PC-3 (cell line): ENCODE data around the gene TEKT3. TPM values are rescaled to one million over a fixed set of nuclear protein-coding genes. Genes with fewer than 3 reads are reported as not detected.

ENCODE experiments used
- ATAC-seq: fragments of 200-7000 bp; cut with Tn5 transposase; 2 replicates; pipeline ENCODE4 v1.9.1; 2020; ENCODE audit warnings: mild to moderate bottlenecking, moderate library complexity
- BruUV-seq: library from RNA; stranded (reverse); fragments of 400-500 nt; replicated peaks from 2 replicates; lab custom pipeline; 2021; lab: Mats Ljungman, UMichigan
- CTCF ChIA-PET: fragments of 300-600 bp; sonication (Branson Sonifier 250); formaldehyde crosslinking; loops from one replicate; lab custom pipeline; 2022; ENCODE audit warnings: antibody characterized with exemption; lab: Charles Lee
- POLR2A ChIA-PET: fragments of 300-600 bp; sonication (Branson Sonifier 250); formaldehyde crosslinking; loops from one replicate; lab custom pipeline; 2022; ENCODE audit warnings: antibody characterized with exemption; ENCODE audit not compliant: unreplicated experiment; lab: Charles Lee
- DNase-seq: peaks from one replicate; pipeline ENCODE4 v3.0.0-alpha.2; 2015
- H2AFZ ChIP-seq: fragments of 300-600 bp; sonication (generic); 2 replicates; pipeline ENCODE4 v1.6.0; 2016; ENCODE audit warnings: antibody characterized with exemption, low read length
- H3F3A ChIP-seq: fragments of 300-600 bp; sonication (generic); one replicate; pipeline ENCODE4 v1.6.0; 2017; ENCODE audit warnings: antibody characterized with exemption, low read length, control low read depth, mild to moderate bottlenecking; ENCODE audit not compliant: unreplicated experiment
- H3K27ac ChIP-seq: fragments of 300-600 bp; sonication (generic); 2 replicates; pipeline ENCODE4 v1.5.1; 2016; ENCODE audit warnings: mild to moderate bottlenecking, low read length
- H3K27me3 ChIP-seq: fragments of 300-600 bp; sonication (generic); 2 replicates; pipeline ENCODE4 v1.6.1; 2016; ENCODE audit warnings: low read length, mixed read lengths
- H3K36me3 ChIP-seq: fragments of 300-600 bp; sonication (generic); 2 replicates; pipeline ENCODE4 v1.6.1; 2016; ENCODE audit warnings: low read depth, mixed run types, low read length, mixed read lengths
- H3K4me1 ChIP-seq: fragments of 300-600 bp; sonication (generic); 2 replicates; pipeline ENCODE4 v1.5.1; 2016; ENCODE audit warnings: low read length; ENCODE audit not compliant: insufficient read depth
- H3K4me2 ChIP-seq: fragments of 300-600 bp; sonication (generic); 2 replicates; pipeline ENCODE4 v1.6.0; 2016; ENCODE audit warnings: low read length
- H3K4me3 ChIP-seq: fragments of 300-600 bp; sonication (generic); 2 replicates; pipeline ENCODE4 v1.5.1; 2016; ENCODE audit warnings: mild to moderate bottlenecking, low read length, mixed read lengths
- H3K79me2 ChIP-seq: fragments of 300-600 bp; sonication (generic); 2 replicates; pipeline ENCODE4 v1.6.1; 2017; ENCODE audit warnings: low read length, mixed read lengths
- H3K9ac ChIP-seq: fragments of 300-600 bp; sonication (generic); 2 replicates; pipeline ENCODE4 v1.6.0; 2016; ENCODE audit warnings: mild to moderate bottlenecking, low read length
- H3K9me2 ChIP-seq: fragments of 300-600 bp; sonication (generic); replicated peaks from 2 replicates; pipeline ENCODE4 v1.6.1; 2016; ENCODE audit warnings: mixed run types, low read length, mixed read lengths
- H3K9me3 ChIP-seq: fragments of 300-600 bp; sonication (generic); 2 replicates; pipeline ENCODE4 v1.6.1; 2016; ENCODE audit warnings: low read length, mixed read lengths
- H4K20me1 ChIP-seq: fragments of 300-600 bp; sonication (generic); 2 replicates; pipeline ENCODE4 v1.6.1; 2016; ENCODE audit warnings: low read length, mixed read lengths
- EZH2 ChIP-seq: fragments of 300-600 bp; sonication (generic); IDR thresholded peaks from one replicate; pipeline ENCODE4 v1.6.1; 2017; ENCODE audit warnings: antibody characterized with exemption, mild to moderate bottlenecking, low read length; ENCODE audit not compliant: unreplicated experiment
- EZH2phosphoT487 ChIP-seq: fragments of 300-600 bp; sonication (generic); IDR thresholded peaks from 2 replicates; pipeline ENCODE4 v1.6.1; 2018; ENCODE audit warnings: mild to moderate bottlenecking, antibody characterized with exemption, low read length, borderline replicate concordance
- intact Hi-C: fragments of 100-400 bp; cut with micrococcal nuclease; formaldehyde crosslinking; loops from 2 replicates; pipeline ENCODE4 v1.9.0; 2023
- total RNA-seq: library from RNA; depleted of rRNA; stranded (reverse); fragments of >200 nt; gene quantifications from 2 replicates; pipeline ENCODE4 v1.2.3, GENCODE V29; 2014
- TF ChIP-seq, protein P1 (sequence below): fragments of 300-600 bp; sonication (generic); conservative IDR thresholded peaks from 2 replicates; pipeline ENCODE4 v1.5.1; 2017; ENCODE audit warnings: antibody characterized with exemption, low read depth, mild to moderate bottlenecking, low read length

Gene TEKT3
- total RNA-seq, 1 experiment from 2014 or later, result not detected

DNA sequence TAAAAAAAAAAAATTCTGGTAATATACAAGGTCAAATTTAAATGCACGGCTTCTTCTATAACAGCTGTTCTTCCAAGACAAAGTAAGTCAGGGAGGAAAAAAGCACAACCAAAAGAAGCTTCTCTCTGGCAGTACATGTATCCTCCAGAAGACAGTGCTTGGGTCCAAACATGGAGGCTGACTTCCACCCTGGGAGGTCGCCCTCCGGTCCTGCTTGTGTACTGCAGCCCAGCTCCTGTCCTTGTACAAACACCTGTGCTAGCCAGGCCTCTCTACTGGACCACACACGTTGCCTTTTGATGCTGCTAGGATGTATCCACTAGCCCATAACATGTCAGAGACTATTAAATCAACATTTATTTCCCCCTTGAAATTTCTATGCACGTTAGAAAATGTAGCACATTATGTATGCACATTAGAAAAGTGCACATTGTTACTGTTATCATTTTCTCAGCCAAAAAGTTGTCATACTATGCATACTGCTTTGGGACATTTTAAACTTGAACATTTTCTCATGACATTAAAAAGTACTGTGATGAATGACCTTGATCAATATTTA lies 21.9 kb downstream of the TEKT3 start:
- H3K27me3 ChIP-seq, result no peaks in the 10 kb centered on the region
- no peak overlapping the region for H3K27ac ChIP-seq
- no peak overlapping the region for H3K9ac ChIP-seq
- no peaks in the 10 kb centered on the region for H3K9me3 ChIP-seq
- BruUV-seq, result no TSS peak
- no peak overlapping the region for H3K4me3 ChIP-seq
- ChIA-PET POLR2A (no interaction called here), CTCF (no interaction called here)
- H3K79me2 ChIP-seq, result no peaks in the 10 kb centered on the region
- no peaks in the 10 kb centered on the region for H3K36me3 ChIP-seq
- peaks cover 7% of the 10 kb centered on the region for H3K4me1 ChIP-seq
- DNase-seq (no peak), ATAC-seq (no peak)
- no peaks in the 10 kb centered on the region for H3F3A ChIP-seq
- no peak overlapping the region for H2AFZ ChIP-seq
- intact Hi-C loops, result no loop called here
- H4K20me1 ChIP-seq, result no peaks in the 10 kb centered on the region
- TF ChIP-seq EZH2, result no peak
- TF ChIP-seq, protein P1, sequence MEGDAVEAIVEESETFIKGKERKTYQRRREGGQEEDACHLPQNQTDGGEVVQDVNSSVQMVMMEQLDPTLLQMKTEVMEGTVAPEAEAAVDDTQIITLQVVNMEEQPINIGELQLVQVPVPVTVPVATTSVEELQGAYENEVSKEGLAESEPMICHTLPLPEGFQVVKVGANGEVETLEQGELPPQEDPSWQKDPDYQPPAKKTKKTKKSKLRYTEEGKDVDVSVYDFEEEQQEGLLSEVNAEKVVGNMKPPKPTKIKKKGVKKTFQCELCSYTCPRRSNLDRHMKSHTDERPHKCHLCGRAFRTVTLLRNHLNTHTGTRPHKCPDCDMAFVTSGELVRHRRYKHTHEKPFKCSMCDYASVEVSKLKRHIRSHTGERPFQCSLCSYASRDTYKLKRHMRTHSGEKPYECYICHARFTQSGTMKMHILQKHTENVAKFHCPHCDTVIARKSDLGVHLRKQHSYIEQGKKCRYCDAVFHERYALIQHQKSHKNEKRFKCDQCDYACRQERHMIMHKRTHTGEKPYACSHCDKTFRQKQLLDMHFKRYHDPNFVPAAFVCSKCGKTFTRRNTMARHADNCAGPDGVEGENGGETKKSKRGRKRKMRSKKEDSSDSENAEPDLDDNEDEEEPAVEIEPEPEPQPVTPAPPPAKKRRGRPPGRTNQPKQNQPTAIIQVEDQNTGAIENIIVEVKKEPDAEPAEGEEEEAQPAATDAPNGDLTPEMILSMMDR, result no peak
- no peak for TF ChIP-seq EZH2phosphoT487
- no peaks in the 10 kb centered on the region for H3K9me2 ChIP-seq
- no peak overlapping the region for H3K4me2 ChIP-seq

DNA sequence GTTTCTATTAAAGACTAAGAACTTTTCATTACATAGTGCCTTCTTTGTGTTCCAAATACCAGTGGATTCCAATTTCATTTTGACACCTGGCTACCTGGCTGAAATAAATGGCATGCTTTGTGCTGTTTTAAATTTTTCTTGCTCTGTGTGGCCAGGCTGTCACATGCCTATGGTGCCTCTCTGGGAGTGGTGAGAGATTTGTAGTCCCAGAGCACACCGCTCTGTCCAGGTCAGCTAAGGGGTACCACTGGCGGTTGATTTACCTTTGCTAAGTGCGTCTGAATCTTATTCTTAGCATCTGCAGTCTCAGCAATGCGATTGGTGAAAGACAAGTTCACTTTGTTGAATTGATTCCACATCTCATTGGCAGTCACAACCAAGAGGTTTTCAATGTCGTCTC lies 29.4 kb downstream of the TEKT3 start:
- no peak for ATAC-seq
- H3K9ac ChIP-seq, result no peak overlapping the region
- no peaks in the 10 kb centered on the region for H3K27me3 ChIP-seq
- no peaks in the 10 kb centered on the region for H3K36me3 ChIP-seq
- no peak overlapping the region for H3K4me2 ChIP-seq
- POLR2A ChIA-PET, result no interaction called here
- no peak overlapping the region for H3K4me3 ChIP-seq
- no peaks in the 10 kb centered on the region for H3F3A ChIP-seq
- no peaks in the 10 kb centered on the region for H4K20me1 ChIP-seq
- BruUV-seq, result no TSS peak
- H3K9me2 ChIP-seq, result 0 out of 2 replicates have a peak, but pooled peaks cover 3% of the 10 kb centered on the region
- H3K27ac ChIP-seq, result no peak overlapping the region
- H2AFZ ChIP-seq, result no peak overlapping the region
- no peak for DNase-seq
- H3K79me2 ChIP-seq, result no peaks in the 10 kb centered on the region
- no peaks in the 10 kb centered on the region for H3K9me3 ChIP-seq
- CTCF ChIA-PET, result no interaction called here
- intact Hi-C loops, result no loop called here
- TF ChIP-seq EZH2 (no peak), EZH2phosphoT487 (no peak)
- TF ChIP-seq, protein P1, result no peak
- H3K4me1 ChIP-seq, result no peaks in the 10 kb centered on the region

DNA sequence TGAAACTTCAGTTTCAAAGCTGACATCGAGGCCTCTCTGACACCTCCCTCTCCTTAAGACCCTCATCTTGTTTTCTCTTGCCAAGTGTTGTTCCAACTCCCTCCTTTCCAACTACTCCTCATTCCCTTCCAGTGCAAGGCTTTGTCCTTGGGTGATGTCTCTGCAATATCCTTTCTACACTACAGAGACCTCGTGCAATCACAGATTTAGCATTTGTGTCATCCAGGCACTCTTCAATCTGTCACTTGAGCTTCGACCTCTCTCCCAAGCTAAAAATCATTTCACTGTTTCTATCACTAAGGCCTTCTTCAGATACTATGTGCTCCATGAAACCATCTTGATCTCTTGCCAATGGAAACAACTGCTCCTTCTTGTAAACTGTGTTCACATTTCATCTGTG lies 31.6 kb downstream of the TEKT3 start:
- no peak for TF ChIP-seq EZH2phosphoT487
- no peak for TF ChIP-seq EZH2
- TF ChIP-seq, protein P1, result no peak
- H3K27me3 ChIP-seq, result no peaks in the 10 kb centered on the region
- no peaks in the 10 kb centered on the region for H3K9me3 ChIP-seq
- BruUV-seq, result no TSS peak
- intact Hi-C loops, result no loop called here
- no peak overlapping the region for H3K4me2 ChIP-seq
- H4K20me1 ChIP-seq, result no peaks in the 10 kb centered on the region
- no peak overlapping the region for H3K4me3 ChIP-seq
- H3K9me2 ChIP-seq, result peaks cover 3% of the 10 kb centered on the region; the same call in 1 of the 2 replicates
- no peaks in the 10 kb centered on the region for H3F3A ChIP-seq
- ATAC-seq, result no peak
- H3K79me2 ChIP-seq, result no peaks in the 10 kb centered on the region
- no peaks in the 10 kb centered on the region for H3K36me3 ChIP-seq
- no peak overlapping the region for H3K27ac ChIP-seq
- DNase-seq, result no peak
- no peak overlapping the region for H2AFZ ChIP-seq
- POLR2A ChIA-PET, result no interaction called here
- CTCF ChIA-PET, result no interaction called here
- no peak overlapping the region for H3K9ac ChIP-seq
- peaks cover 8% of the 10 kb centered on the region for H3K4me1 ChIP-seq
